ENCODE measurements around the gene THTPA.

DNA sequence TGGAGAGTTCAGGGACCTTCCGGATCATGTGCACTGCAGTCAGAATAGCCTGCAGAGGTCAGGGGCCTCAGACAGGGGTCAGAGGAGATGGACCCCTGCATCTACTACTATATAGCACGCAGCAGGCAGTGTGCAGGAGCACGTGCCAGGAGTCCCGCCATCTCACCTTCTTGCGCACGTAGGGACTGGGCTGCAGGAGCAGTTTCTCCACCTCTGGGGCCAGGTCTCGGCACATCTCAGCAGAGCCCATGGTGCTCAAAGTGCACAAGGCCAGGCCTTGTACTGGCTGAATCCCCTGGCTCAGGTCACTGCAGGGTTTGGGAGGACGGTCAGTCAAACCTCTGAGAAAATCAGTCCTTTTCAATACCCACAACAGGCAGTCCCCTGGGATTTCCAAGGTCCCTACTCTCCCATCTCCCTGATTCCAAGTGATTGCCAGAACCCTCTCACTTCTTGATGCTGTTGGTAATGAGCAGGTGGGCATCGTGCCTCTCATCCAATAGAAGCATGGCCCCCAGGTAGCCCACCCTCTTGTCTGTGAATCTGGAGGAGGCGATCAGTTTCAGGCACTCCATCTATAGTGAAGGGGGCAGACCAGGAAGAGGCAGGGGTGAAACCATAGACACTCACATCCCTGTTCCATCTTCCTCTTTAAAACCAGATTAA lies 10.2 kb downstream of the THTPA start:
- TF ChIP-seq CTCF (IDR thresholded peaks at IDR 0.05) (no peak), POLR2A (IDR thresholded peaks at IDR 0.05) (no peak)
